Stimulated activated CD8-positive, alpha-beta memory T cell treated with anti-CD3 and anti-CD28 coated beads, Interleukin-12 subunit alpha, Interleukin-12 subunit beta, amount 100 ng/mL, for 24 hours (primary cell): ENCODE results near the gene DNASE2B.

ENCODE experiments used
- DNase-seq: peaks from one replicate; pipeline ENCODE4 v3.0.0-alpha.2; 2020; ENCODE audit errors: extremely low read depth

DNASE2B gene

GRCh38 chr1:84452436-84452835 is 54.2 kb downstream of the DNASE2B start:
- DNase-seq, result no peak

DNA sequence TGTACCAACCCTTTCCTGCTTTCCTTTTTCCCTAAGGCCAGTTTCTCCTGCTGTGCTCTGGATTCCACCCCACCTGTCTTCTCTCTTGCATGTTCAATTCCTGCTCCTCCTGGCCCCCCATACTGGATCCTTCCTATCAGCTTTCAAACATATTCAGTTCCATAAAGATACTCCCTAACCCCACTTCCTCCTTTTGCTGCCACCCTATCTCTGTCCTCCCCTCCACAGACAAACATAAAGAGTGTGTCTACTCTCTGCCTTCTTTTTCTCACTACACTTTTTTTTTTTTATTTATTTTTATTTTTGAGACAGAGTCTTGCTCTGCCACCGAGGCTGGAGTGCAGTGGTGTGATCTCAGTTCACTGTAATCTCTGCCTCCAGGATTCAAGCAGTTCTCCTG is 63.8 kb downstream of the DNASE2B start:
- no peak for DNase-seq
